Sigmoid colon (tissue), 3 donors: ENCODE results near the gene DNASE1L3.

Source experiments
- CTCF ChIP-seq, 4 experiments: fragments of 450-650 bp in 3 of 4; fragments of 200-600 bp in 1 of 4; IDR thresholded peaks; one replicate each; pipeline ENCODE4 v1.5.1; 2016 to 2019; ENCODE audit warnings: antibody characterized with exemption in 4 of 4, mild to moderate bottlenecking in 3 of 4, moderate library complexity in 2 of 4
- POLR2A ChIP-seq, 2 donors: fragments of 450-650 bp; IDR thresholded peaks; one replicate each; pipeline ENCODE4 v1.6.1; 2016; ENCODE audit warnings: antibody characterized with exemption in 2 of 2, mild to moderate bottlenecking in 2 of 2, moderate library complexity in 2 of 2

DNA sequence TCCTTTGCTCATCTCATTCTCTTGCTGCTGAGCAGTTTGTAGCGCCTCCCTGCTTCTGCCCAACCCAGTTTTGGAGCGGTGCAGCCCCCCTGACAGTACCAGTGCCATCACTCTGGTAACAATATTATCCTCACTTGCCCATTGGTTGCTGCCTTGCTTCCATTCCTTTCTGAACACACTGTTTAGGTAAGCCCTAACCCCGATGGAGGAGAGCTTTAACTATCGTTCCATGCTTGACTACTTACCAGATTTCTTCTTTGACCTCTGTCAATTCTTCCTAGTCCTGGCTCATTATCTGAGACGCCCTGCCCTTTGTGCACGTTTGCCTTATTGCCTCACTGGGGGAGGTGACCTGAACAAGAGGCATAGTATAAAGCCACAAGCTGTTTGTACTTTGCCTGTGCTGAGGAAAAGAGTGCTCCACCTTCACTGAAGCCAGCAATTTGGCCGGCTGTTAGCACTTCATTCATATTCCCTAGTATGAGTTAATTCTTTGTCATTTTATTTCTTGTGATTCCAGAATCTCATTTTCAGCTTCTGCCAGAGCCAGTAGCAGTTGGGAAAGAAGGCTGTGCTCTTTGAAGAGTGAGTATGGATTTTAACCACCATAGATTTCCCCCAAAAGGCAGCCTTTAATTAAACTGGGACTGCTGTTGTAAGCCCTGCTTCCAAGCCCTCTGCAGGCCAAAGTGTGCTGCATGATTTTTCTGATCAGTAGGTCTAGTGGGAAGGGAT is 38.8 kb upstream of the DNASE1L3 start:
- no peak for TF ChIP-seq CTCF (IDR thresholded peaks at IDR 0.05)
- no peak for TF ChIP-seq POLR2A (IDR thresholded peaks at IDR 0.05)
